HG03469 (cell line): ENCODE data around the gene DDX10.

Source experiments
- ATAC-seq: cut with Tn5 transposase; IDR thresholded peaks from one replicate; pipeline ENCODE4 v1.9.1; 2021; ENCODE audit warnings: mild to moderate bottlenecking, moderate library complexity, moderate number of reproducible peaks; ENCODE audit not compliant: unreplicated experiment

DDX10 gene

DNA sequence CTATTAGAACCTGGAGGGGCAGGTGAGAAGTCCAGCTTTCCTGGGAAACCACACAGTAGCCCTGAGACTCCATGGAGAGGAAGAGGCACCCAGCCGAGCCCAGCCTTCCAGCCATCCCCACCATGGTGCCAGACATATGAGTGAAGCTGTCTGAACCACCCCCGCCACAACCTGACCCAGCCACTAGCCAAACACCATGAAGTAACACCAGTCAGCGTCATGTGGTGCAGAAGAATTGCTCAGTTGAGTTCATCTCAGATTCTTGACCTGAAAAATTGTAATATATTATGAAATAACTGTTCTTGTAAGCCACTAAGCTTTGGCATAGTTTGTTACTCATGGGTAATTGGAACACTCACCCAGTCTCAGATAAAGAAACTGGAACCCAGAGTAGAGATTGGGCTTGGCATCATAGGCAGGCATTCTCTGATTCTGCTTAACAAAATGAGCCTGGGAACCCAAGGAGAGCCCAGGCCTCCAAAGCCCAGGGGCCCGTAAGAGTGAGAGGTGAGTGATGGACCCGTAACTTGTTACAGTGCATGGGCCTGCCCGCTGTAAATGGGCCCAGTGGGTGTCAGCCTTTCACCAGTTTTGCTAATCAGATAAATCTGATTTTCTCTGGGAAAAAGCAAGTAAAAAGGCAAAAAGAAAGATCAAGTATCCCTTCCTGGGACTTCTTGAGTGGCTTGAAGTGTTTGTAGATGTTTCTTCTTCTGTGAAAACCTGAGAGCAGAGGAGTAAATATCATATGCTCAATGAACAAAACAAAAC lies 305.5 kb downstream of the DDX10 start:
- ATAC-seq, result no peak

GRCh38 chr11:108973402-108974162 lies 308.7 kb downstream of the DDX10 start:
- ATAC-seq, result no peak

DNA sequence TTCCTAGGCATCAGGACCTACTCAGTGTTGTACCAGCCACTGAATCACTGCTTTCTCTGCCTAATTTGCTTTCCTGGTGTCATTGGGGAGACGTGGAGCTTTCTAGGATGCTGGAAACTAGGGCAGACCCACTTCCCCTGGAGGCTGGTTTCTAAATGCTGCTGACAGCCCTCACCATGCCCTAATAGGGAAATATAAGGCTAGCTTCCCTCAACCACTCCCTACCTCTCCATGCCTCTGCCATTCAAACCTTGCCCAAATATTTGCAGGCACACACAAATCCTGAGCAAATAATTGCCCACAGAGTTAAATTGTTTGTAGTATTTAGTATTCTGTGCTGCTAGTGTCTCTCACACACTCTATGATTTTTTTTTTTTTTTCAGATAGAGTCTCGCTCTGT lies 310.2 kb downstream of the DDX10 start:
- ATAC-seq, result no peak

GRCh38 chr11:108975641-108976071 lies 310.8 kb downstream of the DDX10 start:
- ATAC-seq, result no peak

DNA sequence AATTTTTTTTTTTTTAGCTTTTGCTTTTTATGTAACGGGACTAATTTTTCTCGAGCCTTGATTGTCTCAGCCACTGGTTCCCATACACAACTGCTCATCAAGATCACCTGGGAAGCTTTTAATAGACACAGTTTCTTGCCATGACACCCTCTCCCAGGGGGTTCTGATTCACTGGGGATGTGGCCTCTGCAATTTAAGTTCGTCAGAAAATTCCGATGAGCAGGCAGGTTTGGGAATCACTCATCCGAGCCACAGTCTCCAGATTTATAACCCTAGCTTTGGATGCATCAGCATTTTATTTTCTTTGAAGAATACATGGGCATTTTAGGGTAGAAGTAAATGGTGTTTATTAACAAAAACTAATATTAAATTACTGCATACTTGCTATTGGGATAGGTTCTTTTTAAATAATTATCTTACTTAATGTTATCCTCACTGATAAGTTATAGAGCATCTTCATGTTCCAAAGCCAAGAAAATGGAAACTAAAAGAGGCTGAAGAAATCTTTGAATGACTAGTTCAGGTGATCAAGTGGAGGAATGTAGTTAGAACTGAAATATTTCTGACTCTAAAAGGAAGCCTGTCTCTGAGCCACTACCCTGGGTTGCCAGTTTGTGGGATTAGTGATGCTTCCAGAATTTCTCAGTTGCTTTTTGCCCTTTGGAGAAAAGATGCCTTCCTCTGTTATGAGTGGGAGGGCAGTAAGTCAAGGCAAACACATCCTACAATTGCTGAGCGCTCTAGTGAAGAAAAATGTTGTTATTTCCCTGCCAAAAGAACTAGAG lies 319.0 kb downstream of the DDX10 start:
- no peak for ATAC-seq

DNA sequence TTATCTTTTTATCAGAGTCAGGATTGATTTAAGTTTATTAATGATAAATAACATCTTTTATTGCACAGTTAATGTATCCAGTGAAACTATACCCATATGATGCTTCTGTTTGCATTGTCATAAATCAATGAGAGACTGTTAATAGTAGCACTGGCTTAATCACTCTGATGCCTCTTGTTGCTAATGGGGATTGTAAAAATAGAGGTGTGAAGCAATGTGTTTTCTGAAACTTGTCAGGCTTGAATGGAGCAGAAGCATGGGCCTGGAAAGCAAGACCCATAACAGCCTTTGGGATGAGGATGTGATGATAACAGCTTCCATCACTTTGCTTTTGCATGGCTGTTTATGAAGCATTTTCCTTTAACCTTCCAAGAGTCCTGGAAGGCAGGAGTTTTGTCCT lies 319.7 kb downstream of the DDX10 start:
- ATAC-seq, result no peak

DNA sequence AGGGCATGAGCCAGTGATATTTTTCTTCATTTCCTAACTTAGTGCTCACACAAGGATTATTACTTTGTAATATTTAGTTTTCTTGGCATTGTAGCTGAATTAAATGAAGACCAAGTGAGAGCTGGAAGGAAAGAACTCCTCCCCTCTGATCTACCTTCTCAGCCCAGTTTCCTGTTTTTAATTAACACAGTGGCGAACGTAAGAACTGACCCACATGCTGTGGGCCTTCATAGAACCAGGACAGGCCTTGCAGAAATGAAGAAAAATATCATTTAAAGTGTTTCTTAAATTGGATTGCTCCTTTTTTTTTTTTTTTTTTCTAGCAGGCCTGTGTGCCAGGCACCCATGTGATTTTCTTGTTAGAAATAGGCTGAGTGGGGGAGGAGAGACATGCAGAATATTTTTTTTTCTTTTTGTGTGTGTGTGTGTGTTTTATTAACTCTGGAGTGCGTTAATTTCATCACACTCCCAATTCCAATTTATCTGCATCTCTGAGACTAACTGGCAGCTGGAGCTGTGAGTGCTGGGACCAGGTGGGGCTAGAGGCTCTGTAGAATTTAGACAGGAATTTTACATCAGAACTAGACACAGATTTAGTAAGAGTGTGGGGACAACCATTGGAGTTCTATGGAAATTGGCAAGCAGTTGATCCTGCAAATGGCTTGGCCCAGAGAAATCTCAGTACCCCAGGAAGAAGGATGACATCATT lies 320.5 kb downstream of the DDX10 start:
- no peak for ATAC-seq

DNA sequence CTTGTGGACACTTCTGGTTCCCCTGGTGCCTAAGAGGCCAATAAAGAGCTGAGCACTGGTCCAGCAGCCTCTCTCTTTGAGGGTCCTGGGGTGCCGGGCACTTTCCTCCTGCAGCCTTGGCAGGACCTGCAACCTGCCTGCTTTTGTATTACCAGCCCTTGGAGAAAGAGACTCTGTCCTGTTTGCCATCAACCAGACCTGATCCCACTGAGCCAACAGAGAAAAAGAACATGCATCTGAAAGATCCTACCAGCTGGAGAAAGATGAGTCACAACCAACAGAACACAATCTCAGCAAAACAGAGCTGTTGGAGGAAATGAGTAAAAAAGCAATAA lies 321.0 kb downstream of the DDX10 start:
- ATAC-seq, result no peak
